Osteocyte (in vitro differentiated cells): Measurements from ENCODE around the gene ACOT9. TPM values are rescaled to one million over a fixed set of nuclear protein-coding genes. Genes with fewer than 3 reads are reported as not detected.

Experiments
- DNase-seq: peaks from one replicate; pipeline ENCODE4 v3.0.0; 2021; ENCODE audit warnings: mixed read lengths; ENCODE audit not compliant: unreplicated experiment; ENCODE audit errors: extremely low spot score
- H3K27ac Mint-ChIP-seq: one replicate; pipeline ENCODE4 v1.8.0; 2021; ENCODE audit warnings: mild to moderate bottlenecking, mixed read lengths; ENCODE audit not compliant: unreplicated experiment
- H3K27me3 Mint-ChIP-seq: one replicate; pipeline ENCODE4 v1.8.0; 2021; ENCODE audit warnings: mixed read lengths; ENCODE audit not compliant: unreplicated experiment
- H3K36me3 Mint-ChIP-seq: one replicate; pipeline ENCODE4 v1.8.0; 2021; ENCODE audit warnings: mixed read lengths; ENCODE audit not compliant: unreplicated experiment
- H3K4me1 Mint-ChIP-seq: one replicate; pipeline ENCODE4 v1.8.0; 2021; ENCODE audit warnings: mixed read lengths; ENCODE audit not compliant: unreplicated experiment
- H3K4me3 Mint-ChIP-seq: one replicate; pipeline ENCODE4 v1.8.0; 2021; ENCODE audit warnings: mild to moderate bottlenecking, moderate library complexity, mixed read lengths; ENCODE audit not compliant: unreplicated experiment
- H3K9me3 Mint-ChIP-seq: one replicate; pipeline ENCODE4 v1.8.0; 2021; ENCODE audit warnings: mixed read lengths; ENCODE audit not compliant: unreplicated experiment
- CTCF ChIP-seq: fragments of 200-600 bp; sonication (generic); IDR thresholded peaks from 2 replicates; pipeline ENCODE4 v1.5.0; 2021; ENCODE audit warnings: antibody characterized with exemption, mild to moderate bottlenecking, moderate library complexity
- total RNA-seq: library from RNA; stranded (reverse); gene quantifications from 2 replicates; pipeline ENCODE4 v1.2.1, GENCODE V29; 2021

The ACOT9 gene
- total RNA-seq, 1 donor from 2014 or later = 53.8 TPM

DNA sequence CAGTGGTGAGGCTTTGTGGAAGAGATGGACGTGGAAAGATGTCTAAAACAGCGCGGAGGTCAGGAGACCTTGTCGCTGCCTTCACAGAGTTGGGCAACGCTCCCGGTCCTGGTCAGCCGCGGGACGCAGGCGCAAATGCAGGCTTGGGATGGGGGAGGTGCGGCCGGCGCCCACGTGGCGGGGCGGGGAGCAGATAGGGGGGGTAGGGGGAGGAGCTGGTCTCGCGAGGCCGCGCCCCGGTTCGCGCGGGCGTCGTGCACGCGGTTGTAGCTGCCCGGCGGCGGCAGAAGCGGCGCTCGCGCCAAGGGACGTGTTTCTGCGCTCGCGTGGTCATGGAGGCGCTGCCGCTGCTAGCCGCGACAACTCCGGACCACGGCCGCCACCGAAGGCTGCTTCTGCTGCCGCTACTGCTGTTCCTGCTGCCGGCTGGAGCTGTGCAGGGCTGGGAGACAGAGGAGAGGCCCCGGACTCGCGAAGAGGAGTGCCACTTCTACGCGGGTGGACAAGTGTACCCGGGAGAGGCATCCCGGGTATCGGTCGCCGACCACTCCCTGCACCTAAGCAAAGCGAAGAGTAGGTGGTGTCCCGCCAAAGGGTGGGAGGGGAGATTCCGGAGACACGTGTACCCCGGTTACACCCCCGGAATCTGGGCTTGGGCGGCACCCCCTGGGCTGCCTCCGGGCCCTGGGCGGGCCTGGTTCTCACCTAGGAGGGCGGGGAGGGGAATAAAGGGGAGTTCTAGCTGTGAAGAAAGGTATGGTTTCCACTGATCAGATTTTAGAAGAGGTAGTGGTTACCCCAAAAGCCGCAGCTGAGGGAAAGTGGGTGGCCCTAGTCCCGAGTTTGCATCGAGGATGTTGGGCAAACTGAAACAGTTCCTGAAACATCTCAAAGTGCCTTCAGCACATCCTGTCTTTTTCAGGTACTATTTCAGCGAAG is 75.6 kb downstream of the ACOT9 start, which contains the start of gene PRDX4:
Gene PRDX4 (plus strand): TSS at position 255 of the 939 bp plus-strand sequence. CDS start 78 bp downstream, at position 333.
- Mint-ChIP-seq H3K27me3 (no peaks in the 10 kb centered on the region), H3K4me1 (peaks cover 27% of the 10 kb centered on the region), H3K4me3 (peak within 1 kb of the TSS; percentile 88), H3K9me3 (no peaks in the 10 kb centered on the region), H3K27ac (peak within 1 kb of the TSS; percentile 91), H3K36me3 (peaks cover 5% of the 10 kb centered on the region)
- peak; percentile 11 for TF ChIP-seq CTCF
- DNase-seq = peak; percentile 98

GRCh38 chrX:23666282-23666681 is 76.8 kb downstream of the ACOT9 start:
- no peaks in the 10 kb centered on the region for H3K27me3 Mint-ChIP-seq
- peak overlapping the region; percentile 91 for H3K27ac Mint-ChIP-seq
- no peak for DNase-seq
- no peaks in the 10 kb centered on the region for H3K9me3 Mint-ChIP-seq
- peaks cover under 1% of the 10 kb centered on the region for H3K36me3 Mint-ChIP-seq
- no peak for TF ChIP-seq CTCF
- no peak overlapping the region for H3K4me3 Mint-ChIP-seq
- peaks cover 27% of the 10 kb centered on the region for H3K4me1 Mint-ChIP-seq

DNA sequence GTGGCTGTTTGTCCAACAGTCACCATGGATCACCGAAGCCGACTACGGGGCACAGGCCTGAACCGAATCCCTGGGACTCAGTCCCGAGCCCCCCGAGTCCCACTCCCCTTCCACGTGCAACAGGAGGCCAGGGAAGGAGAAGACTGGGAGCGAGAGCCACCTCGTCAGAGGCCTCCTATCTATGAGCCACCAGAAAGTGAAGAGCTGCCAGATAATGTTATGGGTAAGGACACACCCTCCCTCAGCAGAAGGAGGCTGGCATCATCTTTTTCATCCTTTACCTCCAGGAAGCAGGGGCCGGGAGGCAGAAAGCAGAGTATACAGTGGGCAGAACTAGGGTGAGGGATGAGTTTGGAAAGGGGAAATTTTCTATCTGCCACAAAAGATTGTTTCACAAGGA is 78.6 kb downstream of the ACOT9 start:
- Mint-ChIP-seq H3K4me1 (peaks cover 25% of the 10 kb centered on the region), H3K36me3 (no peaks in the 10 kb centered on the region), H3K4me3 (no peak overlapping the region), H3K27ac (no peak overlapping the region), H3K27me3 (no peaks in the 10 kb centered on the region), H3K9me3 (no peaks in the 10 kb centered on the region)
- DNase-seq = no peak
- no peak for TF ChIP-seq CTCF

DNA sequence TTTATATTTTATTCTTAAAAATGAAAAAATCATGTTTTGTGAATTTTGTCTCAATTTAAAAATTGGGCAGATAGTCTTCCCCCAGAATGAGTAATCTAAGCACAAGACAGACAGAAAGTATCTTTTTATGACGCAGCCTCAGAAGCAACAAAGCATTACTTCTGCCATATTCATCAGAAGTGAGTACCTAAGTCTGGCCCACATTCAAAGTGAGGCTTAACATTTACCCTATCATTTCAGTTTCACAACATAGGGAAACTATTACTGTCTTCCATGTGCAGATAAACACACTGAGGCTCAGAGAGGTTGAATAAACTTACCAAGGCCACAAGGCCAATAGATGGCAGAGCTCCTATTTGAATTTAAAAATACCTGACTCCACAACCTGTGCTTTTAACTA is 80.2 kb downstream of the ACOT9 start:
- Mint-ChIP-seq H3K36me3 (no peaks in the 10 kb centered on the region), H3K27me3 (no peaks in the 10 kb centered on the region), H3K4me3 (no peak overlapping the region), H3K4me1 (peaks cover 11% of the 10 kb centered on the region), H3K27ac (no peak overlapping the region), H3K9me3 (no peaks in the 10 kb centered on the region)
- DNase-seq = no peak
- no peak for TF ChIP-seq CTCF

- Mint-ChIP-seq H3K27me3 (no peaks in the 10 kb centered on the region), H3K36me3 (no peaks in the 10 kb centered on the region), H3K4me1 (peaks cover 11% of the 10 kb centered on the region), H3K9me3 (no peaks in the 10 kb centered on the region), H3K4me3 (no peak overlapping the region), H3K27ac (no peak overlapping the region)
- DNase-seq = no peak
- TF ChIP-seq CTCF = no peak
Measured at GRCh38 chrX:23662187-23662586, 80.9 kb downstream of the ACOT9 start.
